Peyer's patch (tissue), 4 donors: ENCODE measurements around the gene CDH23.

Experiments
- CTCF ChIP-seq, 6 experiments: fragments of 450-650 bp in 4 of 6; fragments of 200-600 bp in 2 of 6; sonication (generic) in 1 of 6; IDR thresholded peaks; one replicate each; pipeline ENCODE4 v1.5.1; 2017 to 2019; ENCODE audit warnings: antibody characterized with exemption in 6 of 6, mild to moderate bottlenecking in 3 of 6, moderate library complexity in 1 of 6
- POLR2A ChIP-seq, 2 donors: fragments of 450-650 bp; IDR thresholded peaks; one replicate each; pipeline ENCODE4 v1.5.1; 2017; ENCODE audit warnings: antibody characterized with exemption in 2 of 2, mild to moderate bottlenecking in 2 of 2, moderate library complexity in 2 of 2

DNA sequence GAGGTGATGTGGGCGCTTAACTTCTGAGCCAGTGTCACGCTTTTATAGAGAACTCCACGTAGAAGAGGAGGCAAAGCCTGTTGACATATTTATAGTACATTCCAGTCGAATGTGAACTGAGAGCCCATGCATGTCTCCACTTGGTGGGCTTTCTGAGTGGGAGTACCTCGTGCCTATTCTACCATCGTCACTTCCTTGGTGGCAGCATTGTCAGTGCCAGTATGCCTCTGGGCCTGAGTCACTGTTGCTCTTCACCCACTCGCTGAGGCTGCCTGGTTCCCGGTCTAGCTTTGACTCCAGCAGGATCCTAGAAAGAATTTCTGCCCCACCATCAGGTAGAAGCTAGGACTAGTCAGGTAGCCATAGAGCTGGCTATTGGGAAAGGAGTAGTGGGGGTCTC is 30.0 kb upstream of the CDH23 start:
- no peak for TF ChIP-seq CTCF (IDR thresholded peaks at IDR 0.05)
- no peak for TF ChIP-seq POLR2A (IDR thresholded peaks at IDR 0.05)
